Kidney tubule cell (primary cell): ENCODE measurements around the gene RORB.
A peak's percentile ranks its signal among the peaks of the same experiment; 100 is the strongest.

Experiments
- DNase-seq: peaks from one replicate; pipeline ENCODE4 v3.0.0-alpha.2; 2018; ENCODE audit warnings: low spot score

Gene RORB

DNA sequence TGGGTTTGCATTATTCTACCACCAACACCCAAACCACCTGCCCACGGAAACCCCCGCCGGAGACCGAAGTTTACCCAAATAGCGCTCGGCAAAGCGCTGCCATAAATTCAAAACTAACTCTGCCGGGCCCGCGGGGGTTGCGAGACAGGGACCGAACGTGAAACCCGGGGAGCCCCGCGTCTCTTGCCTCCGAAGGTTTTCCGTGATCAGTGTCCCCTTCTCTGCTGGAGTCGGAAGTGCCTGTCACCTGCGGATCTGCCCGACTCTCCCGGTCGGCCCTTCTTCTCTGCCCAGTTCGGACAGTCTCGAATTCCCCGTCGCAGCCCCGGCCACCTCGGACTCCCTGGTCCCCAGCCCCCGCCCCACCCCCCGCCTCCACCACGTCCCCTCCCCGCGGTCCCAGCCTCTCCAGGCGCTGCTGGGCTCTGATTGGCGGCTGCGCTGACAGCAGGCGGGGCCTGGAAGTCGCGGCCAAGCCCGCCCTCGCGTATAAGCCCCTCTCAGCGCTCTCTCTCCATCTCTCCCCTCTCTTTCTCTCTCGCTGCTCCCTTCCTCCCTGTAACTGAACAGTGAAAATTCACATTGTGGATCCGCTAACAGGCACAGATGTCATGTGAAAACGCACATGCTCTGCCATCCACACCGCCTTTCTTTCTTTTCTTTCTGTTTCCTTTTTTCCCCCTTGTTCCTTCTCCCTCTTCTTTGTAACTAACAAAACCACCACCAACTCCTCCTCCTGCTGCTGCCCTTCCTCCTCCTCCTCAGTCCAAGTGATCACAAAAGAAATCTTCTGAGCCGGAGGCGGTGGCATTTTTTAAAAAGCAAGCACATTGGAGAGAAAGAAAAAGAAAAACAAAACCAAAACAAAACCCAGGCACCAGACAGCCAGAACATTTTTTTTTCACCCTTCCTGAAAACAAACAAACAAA, at the start of gene RORB:
TSS of gene RORB (plus strand) at position 517 of the 929 bp plus-strand sequence. CDS start 642 bp downstream, outside the sequence.
- peak; percentile 29 for DNase-seq

DNA sequence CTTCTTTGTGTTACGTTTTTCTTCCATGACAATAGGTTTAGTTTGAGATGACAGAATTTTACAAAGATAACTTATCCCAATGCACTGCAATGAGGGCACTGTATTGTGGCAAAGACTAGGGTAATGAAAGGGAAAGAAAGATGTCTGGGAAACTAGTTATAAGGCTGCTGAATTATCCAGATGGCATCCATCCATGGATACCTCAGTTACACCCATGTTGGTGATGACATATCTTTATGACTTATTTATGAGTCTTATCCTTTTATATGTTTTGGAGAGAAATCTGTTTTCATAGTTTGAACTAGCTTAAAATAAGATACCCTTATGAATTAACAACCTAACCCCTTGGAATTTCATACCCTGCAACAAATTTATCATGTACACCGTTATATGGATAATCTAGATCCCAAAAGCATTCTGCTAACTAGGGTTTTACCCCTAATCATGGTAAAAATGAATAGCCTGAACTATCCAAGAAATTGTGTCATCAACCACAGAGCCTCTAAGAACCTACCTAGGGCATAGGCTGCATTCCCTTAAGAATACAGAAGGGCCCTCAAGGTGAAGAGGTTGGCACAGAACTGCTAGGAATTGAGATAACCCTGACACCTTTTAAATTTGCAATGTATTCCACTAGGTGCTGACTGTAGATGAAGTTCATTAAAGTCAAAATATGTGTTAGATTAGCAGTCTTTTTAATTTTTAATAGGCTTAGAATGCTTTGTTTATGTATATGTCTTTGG, 49.5 kb upstream of the RORB start:
- DNase-seq, result no peak

DNA sequence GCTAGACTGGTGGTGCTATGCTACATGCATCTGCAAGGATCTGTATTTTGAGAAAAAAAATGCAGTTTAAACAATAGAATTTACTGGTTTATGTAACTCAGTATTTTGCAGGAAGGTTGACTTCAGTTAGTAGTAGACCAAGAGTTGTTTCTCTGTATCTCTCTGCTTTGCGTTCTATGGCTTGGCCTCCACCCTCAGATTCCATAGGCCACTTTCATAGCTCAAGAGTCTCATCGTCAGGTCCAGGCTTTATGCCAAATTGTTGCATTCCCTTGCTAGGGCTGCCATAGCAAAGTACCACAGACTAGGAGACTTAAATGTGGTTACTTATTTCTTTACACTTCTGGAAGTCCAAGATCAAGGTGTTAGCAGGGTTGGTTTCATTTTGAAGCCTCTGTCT, 48.1 kb upstream of the RORB start:
- no peak for DNase-seq

DNA sequence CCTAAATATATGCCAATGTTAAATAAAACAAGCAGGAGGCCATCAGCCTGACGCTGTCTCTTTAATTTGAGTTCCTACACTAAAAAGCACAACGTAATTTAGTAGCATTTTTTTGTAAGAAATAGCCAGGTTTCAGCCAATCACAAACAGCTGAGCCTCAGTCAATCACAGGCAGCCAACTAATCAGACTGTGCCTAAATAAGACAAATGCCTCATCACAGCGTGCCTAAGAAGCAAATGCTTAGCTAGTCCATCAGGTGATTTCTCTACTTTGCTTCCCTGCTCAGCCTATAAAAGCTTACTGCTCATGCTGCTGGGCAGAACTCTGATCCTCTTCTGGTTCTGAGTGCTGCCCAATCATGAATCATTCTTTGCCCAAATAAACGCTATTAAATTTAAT, 38.3 kb upstream of the RORB start:
- DNase-seq, result no peak

DNA sequence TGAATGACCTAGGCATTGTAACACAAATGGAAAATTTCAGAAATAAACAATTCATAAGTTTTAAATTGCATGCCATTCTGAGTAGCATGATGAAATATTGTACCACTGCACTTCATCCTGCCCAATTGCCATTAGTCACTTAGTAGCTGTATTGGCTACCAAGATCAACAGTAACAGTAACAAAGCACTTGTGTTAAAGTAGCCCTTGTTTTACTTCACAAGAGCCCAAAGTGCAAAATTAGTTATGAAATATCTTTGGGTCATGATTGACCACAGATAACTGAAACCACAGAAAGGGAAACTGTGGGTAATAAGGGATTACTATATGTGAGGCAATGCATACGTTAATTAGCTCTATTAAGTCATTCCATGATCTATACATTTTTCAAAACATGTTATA, 33.3 kb upstream of the RORB start:
- no peak for DNase-seq

DNA sequence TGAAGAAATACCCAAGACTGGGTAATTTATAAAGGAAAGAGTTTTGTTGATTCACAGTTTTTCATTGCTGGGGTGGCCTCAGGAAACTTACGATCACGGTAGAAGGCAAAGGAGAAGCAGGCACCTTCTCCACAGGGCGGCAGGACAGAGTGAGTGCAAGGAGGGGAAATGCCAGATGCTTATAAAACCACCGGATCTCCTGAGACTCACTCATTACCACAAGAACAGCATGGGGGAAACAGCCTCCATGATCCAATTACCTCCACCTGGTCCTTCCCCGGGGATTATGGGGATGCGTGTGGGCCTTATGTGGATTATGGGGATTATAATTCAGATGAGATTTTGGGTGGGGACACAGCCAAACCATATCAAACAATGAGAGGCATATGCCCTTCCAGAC, 18.5 kb upstream of the RORB start:
- DNase-seq, result no peak

DNA sequence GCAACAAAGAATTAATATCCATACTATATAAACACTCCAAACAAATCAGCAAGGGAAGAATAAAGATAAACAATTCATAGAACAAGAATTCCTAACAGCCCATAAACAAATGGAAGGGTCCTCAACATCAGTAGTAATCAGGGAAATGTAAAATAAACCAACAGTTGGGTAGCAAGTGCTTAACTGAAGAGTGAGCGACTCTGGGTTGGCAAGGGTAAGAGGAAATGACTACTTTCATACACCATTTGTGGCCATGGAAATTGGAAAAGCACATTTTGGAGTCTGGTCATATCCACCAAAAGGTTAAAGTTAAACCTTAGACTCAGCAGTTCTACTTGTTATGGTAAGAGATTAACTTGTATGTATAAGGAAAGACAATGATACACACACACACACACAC, 17.4 kb upstream of the RORB start:
- DNase-seq, result no peak

DNA sequence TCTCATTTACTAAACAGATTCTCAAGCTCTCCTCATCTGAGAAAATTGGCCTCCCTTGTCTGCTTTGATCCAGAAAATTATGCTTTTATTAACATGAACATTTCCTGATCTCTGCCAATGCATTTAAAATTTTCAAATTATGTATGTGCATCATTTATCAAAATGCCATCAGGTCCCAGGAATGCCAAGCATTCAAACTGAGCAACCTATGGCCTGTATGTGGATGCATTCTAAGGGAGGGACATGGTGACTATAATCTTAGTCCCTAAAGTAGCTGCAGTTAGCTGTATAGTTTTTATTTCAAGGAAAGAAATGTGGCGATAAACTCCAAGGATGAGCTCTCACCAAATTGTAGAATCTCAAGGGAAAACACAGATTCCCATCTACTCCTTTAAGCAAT, 9.7 kb upstream of the RORB start:
- DNase-seq, result no peak

DNA sequence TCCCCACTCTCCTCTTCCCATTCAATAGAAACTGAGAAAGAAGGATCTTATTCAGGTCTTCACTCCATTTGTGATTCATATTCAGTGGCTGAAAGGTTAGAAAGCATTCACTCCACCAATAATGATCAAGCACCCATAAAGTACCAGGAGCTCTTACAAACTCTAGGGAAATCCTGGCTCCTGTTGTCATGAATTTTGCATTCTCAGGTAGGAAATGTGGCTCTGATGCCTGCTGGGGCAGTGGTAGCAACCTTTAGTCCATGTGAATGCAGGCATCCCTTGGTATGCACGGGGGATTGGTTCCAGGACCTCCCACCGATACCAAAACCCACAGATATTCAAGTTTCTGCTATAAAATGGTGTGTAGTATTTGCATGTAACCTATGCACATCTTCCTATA, 3.6 kb upstream of the RORB start:
- no peak for DNase-seq

DNA sequence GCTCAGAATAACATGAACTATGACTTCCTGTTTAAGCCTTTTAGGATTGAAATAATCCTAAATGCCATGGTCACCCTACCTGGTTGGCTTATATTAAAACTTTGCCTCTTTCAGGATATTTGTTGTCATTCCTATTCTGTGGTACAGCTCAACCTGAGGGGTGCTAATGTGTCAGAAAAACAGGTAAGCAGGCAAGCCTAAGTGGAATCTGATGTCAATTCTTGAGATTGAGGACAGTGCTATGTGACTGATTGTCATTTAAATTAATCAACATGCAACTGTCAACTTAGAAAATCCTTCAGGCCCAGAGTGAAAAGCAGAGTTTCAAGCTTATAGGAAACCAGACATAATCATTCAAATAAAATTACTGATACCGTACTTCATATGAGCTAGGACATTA, 2.6 kb upstream of the RORB start:
- no peak for DNase-seq

DNA sequence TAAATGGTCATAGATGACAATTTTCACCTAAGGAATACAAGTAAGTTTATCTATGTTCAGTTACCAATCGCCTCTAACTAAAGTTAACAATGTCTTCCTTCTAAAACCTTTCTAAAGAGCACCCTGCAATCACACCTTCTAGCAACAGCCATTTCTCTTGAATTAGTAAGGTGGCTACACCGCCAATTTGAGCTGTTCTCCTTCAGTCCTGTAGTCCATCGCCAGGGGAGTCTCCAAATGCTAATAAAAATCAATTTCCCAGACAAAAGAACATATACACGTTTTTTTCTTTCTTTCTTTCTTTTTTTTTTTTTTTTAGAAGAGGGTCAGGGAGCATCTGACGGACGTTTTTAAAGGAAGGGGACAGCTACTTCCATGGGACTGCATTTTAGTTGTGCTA, 729 bp upstream of the RORB start:
- DNase-seq, result no peak

DNA sequence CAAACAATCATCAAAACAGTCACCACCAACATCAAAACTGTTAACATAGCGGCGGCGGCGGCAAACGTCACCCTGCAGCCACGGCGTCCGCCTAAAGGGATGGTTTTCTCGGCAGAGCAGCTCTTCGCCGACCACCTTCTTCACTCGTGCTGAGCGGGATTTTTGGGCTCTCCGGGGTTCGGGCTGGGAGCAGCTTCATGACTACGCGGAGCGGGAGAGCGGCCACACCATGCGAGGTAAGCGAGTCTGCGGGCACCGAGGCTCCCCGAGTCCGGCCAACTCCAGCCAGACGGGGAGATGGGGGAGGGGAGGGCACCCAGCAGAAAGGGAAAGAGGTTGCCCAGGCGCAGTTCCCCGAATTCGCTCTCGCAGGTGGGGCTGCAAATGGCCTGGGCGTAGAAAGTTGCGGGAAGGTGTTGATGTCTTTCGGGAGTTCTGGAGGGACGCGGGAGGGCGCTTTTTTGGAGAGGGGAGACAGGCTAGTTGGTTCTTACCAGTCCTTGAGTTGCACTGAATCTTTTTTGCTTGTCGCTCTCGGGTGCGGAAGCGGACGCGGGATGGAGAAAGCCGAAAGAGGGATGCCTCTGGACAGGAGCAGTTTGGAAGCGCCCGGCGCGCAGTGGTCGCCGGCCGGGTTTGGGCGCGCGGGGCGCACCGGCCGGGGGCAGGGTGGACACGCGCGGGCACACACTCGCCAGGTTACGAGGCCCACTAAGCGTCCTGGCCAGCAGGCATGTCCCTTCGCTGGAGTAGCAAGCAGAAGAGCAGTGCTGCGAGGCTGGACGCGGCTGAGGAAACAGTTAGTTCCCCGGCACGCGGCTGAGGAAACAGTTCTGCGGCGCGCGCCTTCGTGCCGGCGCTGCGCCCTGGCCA, 849 bp downstream of the RORB start:
- DNase-seq, result peak; percentile 11

DNA sequence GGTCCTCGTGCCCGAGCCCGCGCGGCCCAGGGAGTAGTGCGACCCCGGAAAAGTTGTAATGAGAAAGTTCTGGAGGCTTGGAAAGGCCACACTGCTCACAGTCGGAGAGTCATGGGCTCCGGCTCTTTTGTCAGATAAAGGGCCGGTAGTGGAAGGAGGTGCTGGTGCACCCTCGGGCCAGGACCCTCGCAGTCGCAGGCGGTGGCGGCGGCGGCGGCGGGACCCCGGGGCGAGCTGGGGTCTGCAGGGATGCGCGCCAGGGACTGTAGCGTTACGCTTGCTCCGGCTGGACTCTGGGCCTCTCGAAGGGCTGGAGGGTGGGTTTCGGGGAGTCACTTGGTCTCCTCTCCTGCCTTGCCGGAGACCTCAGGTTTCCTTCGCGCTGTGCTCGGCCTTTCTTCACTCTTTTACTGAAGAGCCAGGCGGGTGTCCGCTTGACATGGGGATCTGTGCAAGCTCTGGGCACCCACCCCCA, 1.5 kb downstream of the RORB start:
- no peak for DNase-seq

DNA sequence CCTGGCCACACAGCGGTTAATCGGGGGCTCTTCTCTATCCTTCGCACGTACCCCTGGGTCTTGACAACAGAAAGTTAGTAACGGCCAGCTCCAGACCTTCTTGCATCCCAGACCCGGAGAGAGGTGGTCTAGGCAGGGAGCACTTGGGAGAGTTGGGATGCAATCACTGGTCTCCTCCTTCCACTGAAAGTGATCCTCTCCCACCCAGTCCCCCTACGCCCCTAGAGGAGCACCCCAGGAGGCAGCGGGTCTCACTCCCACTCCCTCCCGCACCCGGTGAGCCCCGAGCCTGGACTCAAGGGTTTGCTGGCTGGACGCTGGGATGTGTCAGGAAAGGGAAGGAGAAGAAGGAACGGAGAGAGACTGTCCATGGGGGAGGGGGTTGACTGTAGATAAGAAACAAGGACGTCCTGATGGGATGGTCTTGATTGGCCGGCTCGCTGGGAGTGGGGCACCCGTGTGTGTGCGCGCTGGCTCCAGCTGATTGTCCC, 2.0 kb downstream of the RORB start:
- DNase-seq, result no peak

DNA sequence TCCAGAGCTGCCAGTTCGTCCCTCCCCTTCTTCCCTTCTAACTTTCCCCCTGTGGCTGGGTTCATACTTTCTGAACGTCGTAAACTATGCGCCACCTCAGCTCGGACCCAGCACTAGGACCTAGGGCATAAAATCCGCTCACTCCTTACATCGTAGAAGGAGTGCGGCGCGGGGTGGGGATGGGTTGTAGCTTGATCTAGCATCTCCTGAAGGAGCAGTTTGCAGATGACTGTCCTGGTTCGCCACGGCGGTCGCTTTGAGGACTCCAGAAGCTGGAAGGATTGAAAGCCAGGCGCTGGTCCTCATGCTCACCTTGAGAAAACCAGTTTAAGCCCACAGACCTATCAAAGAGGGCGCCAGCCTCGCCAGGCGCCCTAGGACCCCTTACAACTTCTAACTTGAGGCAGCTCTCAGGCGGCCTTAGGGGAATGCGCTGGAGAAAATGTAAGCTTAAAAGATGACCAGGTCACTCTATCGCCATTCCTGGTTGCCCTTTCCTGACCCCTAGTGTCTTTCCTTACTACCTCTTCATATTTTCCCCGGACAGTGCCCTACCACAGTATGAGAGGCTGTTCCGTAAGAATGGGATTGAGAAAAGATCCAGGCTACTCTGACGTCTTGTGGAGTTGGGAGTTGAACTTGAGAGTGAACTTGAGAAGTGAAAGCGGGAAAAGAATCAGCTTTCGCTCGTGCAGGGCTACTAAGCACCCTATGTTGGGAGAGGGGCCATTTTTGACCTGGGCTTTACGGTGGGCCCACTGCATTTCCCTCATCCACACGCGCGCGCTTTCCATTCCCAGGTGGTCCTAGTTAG, 2.8 kb downstream of the RORB start:
- DNase-seq, result no peak

DNA sequence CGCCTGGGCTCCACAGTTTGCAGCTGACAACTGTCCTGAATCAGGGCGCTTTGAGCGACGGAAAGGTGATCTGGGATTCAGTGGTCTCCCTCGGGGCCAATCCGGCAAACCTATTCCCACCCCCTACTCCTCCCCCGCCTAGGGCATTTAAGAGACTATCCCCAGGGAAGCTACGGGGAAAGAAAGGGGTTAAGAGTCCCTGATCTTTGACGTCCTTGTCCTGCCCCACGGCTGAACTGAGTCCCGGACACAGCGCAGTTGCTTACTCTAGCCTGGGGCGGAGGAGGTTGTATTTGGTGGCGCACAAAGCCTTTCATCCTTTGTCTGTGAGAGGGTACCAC, 3.4 kb downstream of the RORB start:
- no peak for DNase-seq

DNA sequence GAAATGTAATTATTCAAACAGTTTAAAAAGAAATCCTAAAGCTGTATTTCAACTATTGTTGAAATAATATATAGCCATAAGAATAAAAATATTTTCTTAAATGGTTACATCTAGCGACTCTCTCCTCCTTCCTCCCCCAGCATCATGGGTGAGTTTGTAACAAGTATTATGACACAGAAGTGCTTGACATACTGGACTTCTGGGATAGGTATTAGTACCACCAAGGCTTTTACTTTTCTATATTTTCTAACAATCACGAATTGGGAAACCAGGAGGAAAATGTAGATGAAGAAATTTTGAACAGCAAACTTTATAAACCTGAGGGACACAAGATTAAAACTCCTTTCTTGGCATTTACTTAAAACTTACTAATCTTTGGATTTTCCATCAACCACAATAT, 4.4 kb downstream of the RORB start:
- DNase-seq, result no peak

DNA sequence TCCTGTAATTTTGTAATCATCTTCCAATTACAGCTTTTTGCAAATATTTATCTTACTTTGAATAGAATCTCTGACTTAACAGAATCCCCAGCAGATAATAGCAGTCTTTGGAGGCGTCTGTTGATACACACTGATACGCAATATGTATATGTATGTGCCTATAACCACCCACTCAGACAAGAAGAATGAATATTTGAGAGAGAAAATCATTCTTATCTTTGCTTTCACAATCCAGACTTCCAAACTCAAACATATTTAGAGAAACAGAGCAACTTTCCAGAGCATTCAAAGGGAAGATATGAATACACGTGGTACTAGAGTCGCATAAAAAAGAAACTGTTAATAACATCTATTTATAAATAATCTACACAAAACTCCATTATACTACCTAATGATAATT, 6.1 kb downstream of the RORB start:
- no peak for DNase-seq

DNA sequence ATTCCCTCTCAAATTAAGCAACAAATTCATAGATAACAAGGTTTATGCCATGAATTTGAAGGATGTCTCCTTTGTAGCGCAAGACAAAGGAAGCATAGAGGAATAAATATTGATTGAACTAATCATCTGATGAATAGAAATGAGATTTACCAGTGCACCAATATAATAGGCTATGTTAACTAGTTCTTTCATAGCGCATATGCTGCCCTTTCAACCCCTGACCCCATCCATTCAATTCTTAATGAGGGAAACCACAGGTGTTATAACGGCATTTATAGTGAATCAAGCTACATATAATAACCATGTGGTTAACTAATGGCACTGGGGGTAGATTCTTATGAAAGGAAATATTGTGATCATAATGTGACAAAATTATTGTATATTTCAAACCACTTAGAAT, 6.5 kb downstream of the RORB start:
- DNase-seq, result no peak

DNA sequence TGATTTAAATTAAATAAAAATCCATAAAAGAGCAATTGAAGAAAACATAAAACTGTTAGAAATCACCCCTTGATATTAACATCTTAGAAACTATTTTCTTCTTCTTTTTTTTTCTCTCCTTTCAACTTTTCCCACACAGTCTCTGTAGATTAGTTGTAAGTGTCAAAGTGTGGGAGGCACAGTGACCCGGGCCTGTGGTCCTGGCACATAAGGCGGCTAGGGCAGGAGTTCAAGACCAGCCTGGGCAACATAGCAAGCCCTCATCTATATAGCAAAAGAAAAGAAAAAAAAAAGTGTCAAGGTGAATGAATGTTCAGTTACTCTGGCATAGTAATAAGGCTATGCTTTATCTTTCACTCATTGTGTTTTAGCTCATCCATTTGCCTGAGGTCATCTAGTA, 14.2 kb downstream of the RORB start:
- no peak for DNase-seq

DNA sequence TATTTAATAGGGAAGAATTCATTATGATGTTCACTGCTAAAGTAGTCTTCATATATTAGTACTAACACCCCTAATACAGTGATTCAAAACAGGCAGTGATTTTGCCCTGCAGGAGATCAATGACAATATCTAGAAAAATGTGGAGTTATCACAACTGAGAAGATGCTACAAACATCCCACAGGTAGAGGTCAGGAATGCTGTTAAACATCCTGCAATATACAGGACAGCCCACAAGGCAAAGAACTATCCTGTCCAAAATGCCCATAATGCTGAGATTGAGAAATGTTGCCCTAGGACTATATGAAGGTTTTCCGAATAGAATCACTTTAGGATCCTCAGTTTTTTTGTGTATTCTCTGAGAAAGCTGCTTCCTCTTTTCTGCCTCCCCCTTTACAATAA, 15.3 kb downstream of the RORB start:
- DNase-seq, result no peak
